Sciatic nerve (tissue), 2 donors: ENCODE data around the gene MAML3. TPM values are rescaled to one million over a fixed set of nuclear protein-coding genes. Genes with fewer than 3 reads are reported as not detected.

Source experiments
- ATAC-seq: fragments of 200-7000 bp; cut with Tn5 transposase; one replicate; pipeline ENCODE4 v1.9.1; 2020; ENCODE audit warnings: mild to moderate bottlenecking, moderate library complexity
- DNase-seq: peaks from one replicate; pipeline ENCODE4 v3.0.0-alpha.2; 2020; ENCODE audit warnings: low spot score
- intact Hi-C: fragments of 100-400 bp; cut with DNase I; formaldehyde crosslinking; loops from one replicate; pipeline ENCODE4 v1.14.2; 2022
- total RNA-seq: library from RNA; stranded (reverse); fragmentation: NEBNext Ultra II Directional; extraction: Animal tissue kit (Norgen Biotek cat#: 25700); gene quantifications from one replicate; pipeline ENCODE4 v1.2.1, GENCODE V29; 2021
- donor health status: DM: no; HTN: no; CAD: no.
- donor health status: DM: no; HTN: no; CAD: no.

Gene MAML3
- total RNA-seq, 1 donor from 2014 or later = 11.0 TPM

DNA sequence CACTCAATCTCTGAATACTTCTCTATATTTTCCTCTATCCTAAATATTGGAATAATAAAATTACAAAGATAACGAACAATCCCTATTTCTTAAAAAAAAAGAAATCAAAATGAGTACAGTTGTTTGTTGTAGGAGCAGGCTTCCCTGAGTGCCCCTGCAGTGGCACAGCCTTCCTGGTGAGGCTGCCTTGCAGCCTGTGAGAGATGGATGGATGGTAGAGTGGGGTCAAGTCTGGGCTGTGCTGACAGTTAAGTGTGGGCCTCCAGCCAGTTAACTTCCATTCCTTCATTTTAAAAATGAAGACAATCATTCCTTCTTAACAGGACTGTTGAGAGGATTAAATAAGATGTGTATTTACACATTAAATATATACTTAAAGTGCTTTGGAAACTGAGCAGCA is 351.5 kb downstream of the MAML3 start:
- intact Hi-C loops = no loop called here
- ATAC-seq (no peak), DNase-seq (no peak)

DNA sequence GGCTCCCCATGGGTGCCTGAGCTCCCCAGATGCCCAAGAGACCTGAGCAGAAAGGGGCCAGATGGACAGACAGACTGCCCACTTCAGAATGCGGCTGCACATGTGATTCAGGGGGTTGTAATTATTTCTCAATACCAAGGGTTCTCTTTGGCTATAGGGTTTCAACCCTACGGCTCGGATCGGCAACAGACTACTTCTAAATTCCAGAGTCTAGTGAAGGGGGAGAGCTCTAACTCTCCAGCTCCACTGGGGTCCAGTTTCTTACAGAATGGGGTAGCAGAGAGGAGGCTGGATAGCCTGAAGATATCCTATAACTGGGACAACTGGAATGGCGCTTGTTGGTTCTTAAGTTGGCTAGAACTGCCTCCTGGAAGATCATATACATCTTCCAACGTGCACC is 352.1 kb downstream of the MAML3 start:
- intact Hi-C loops = no loop called here
- ATAC-seq (no peak), DNase-seq (no peak)

DNA sequence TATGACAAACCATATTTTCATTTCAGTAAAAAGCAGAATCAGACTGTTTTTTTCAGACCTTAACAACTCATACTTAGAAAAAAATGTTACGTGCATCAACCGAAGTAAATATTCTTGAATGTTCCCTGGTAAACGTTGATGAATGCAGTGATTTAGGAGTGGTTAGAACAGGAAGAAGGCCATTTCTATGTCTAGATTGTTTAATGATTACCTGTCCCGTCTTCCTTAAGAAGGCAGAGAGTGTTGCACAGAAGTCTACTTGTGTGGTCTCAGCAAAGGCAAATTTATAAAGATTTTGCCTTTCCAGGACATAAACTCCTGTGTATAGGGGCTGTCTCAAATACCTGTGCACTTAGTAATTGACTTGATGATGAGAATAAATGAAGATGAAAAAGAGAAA is 353.9 kb downstream of the MAML3 start:
- intact Hi-C loops = no loop called here
- ATAC-seq (no peak), DNase-seq (no peak)

GRCh38 chr4:139799615-139800014 is 354.4 kb downstream of the MAML3 start:
- intact Hi-C loops = no loop called here
- DNase-seq = no peak
- no peak for ATAC-seq

GRCh38 chr4:139798456-139798855 is 355.5 kb downstream of the MAML3 start:
- ATAC-seq (no peak), DNase-seq (no peak)
- intact Hi-C loops = no loop called here

- intact Hi-C loops = no loop called here
- no peak for DNase-seq
- ATAC-seq = no peak
Measured at GRCh38 chr4:139797287-139797686, 356.7 kb downstream of the MAML3 start.

GRCh38 chr4:139795527-139796314 is 358.3 kb downstream of the MAML3 start:
- DNase-seq (no peak), ATAC-seq (peak; percentile 49)
- intact Hi-C loops = no loop called here

- intact Hi-C loops = no loop called here
- ATAC-seq (peak; percentile 85), DNase-seq (no peak)
Measured at GRCh38 chr4:139794158-139794954, 359.6 kb downstream of the MAML3 start.

GRCh38 chr4:139791681-139792080 is 362.3 kb downstream of the MAML3 start:
- DNase-seq (no peak), ATAC-seq (no peak)
- intact Hi-C loops = no loop called here

- no peak for DNase-seq
- intact Hi-C loops = no loop called here
- ATAC-seq = no peak
Measured at GRCh38 chr4:139790291-139790690, 363.7 kb downstream of the MAML3 start.

DNA sequence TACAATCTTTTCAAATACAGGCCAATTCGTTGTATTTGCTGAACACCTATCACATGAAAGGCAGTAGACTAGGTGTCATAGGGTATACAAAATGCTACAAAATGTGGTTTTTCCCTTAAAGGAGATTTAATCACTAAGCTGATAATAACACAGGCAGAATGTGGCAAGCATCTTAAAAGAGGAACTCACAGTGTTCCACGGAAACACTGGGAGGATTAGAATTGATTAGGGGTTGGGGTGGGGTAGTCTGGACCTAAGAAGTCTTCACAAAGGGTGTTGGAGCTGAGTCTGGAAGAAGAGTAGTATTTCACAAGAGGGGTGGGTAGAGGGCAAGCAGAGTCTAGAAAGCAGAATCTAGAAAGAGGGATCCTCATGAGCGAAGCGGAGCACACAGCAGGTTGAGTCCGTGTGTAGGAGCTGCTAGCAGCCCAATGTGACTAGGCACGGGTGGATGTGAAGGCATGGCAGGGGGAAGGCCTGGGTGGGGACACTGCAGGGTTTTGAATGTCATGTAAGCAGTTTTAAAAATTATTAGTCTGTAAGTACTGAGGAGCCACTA is 364.8 kb downstream of the MAML3 start:
- ATAC-seq (no peak), DNase-seq (no peak)
- intact Hi-C loops = no loop called here

DNA sequence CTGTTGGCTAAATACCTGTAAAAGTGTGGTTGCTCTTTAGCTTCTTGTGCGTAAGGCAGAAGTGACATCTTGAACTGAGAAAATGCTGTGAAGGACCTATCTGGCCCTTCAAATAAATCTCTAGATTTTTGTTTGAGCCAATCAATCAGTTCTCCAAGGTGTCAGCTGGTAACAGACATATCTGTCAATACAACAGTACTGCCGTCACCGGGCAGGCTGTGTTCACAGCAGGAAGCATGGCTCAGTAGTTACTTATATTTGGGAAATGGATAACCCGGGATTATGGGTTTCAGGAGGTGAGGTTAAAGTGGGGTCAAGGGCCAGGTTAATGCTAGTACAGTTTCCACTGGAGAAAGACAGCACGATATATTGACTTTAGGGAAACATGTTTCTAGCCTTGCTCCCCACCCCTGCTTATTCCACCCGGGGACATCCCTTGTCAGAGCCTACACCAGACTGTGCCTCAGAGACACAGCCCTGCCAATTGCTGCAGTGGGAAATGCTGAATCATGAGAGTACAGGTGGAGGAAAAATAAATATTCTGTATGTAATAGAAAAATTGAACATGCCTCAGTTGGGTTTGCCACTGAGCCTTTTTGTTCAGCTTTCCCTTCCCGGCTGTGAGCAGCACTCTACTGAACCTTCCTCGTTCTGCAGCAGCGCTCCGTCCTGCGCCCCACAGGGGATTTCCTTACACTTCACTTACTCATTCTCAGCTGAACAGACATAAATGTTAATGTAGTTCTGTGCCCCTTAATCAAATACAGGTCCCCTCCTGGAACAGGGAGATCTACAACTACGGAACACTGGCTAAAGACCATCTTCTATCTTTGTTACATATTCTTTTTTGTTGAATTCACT is 367.3 kb downstream of the MAML3 start:
- intact Hi-C loops = no loop called here
- ATAC-seq = no peak
- DNase-seq = no peak

- ATAC-seq (no peak), DNase-seq (no peak)
- intact Hi-C loops = no loop called here
Measured at GRCh38 chr4:139785356-139785755, 368.6 kb downstream of the MAML3 start.

DNA sequence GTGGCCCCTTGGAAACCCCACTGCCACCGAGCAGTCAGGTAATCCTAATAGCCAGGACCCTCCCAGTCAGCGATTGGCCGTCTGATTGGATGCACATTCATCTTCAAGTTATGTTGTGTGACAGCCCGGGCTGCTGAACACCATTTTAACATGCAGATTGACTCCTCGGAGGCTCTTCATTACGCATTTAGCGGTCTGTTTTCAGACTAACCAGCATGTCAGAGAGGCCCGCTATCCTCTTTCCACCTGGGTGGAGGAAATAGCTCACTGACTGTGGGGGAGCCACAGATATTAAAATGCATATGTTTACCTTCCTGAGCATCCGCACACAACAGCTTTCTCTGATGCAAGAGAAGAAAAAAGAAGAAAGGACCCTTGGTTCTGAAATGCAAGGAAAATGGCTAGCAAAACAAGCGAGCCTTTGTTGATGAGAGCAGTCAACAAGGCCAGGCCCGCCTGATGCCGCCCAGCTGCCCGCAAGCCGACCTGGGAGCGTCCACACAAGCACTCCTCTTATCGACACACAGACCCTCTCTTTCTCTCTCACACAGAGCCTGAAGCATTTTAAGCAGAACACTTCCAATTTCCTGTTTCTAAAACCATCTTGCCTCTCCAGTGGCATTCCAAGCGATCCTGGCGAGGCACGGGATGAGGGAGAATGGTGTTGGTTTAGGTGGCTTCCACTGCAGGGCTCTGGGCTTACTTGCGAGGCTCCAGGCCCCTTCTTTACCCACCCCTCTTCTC is 370.1 kb downstream of the MAML3 start:
- ATAC-seq (peak; percentile 83), DNase-seq (no peak)
- intact Hi-C loops = loop anchor here (2.0 kb wide), 1 partner anchor 61 kb away; no protein-coding TSS in a partner anchor

DNA sequence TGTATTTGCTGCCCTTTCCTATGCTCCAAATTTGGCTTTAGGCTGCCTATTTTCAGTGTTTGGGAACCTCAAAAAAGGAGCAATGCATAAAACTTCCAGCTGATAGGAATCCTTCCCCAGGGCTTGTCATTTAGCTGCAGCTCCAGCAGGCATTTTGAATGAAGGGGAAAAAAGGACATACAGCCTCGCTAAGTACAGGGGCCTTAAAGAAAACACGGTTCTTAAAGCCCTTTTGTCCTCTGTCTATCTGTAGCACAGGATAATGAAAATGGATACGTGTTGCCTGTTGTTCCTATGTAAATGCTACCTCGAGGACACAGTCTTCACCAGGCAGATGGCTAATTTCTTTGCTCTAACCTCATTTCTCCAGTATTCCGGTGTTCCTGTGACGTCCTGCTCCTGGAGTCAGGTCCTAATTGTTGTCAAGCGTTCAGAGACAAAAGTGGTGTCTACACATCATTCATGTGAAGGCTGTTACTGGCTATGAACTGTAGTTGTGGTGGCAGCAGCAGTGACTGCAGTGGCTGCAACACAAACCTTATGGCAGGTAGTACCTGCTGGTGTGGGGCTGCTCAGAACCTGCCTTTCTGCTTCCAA is 371.0 kb downstream of the MAML3 start:
- DNase-seq = no peak
- ATAC-seq = no peak
- intact Hi-C loops = loop anchor here (2.0 kb wide), 1 partner anchor 62 kb away; no protein-coding TSS in a partner anchor

- intact Hi-C loops = no loop called here
- DNase-seq (no peak), ATAC-seq (no peak)
Measured at GRCh38 chr4:139781066-139781465, 372.9 kb downstream of the MAML3 start.

DNA sequence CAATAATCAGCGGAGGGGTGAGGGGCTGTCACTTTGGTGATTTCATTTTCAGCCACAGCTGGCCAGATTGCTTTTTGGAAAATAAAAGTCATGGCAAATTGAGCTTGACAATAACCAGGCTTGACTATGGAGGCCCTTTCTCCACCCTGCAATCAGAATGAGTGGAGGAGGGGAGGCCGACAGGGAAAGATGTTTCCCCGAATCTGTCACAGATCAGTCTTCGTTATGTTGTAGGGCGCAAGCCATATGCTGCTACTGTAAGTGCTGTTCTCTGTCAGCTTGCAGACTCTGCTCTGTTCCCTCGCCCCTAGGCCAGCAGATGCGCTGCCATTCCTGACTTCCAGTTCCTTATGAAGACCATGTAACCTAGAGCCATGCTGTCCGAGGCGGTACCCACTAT is 374.3 kb downstream of the MAML3 start:
- ATAC-seq (no peak), DNase-seq (no peak)
- intact Hi-C loops = no loop called here

DNA sequence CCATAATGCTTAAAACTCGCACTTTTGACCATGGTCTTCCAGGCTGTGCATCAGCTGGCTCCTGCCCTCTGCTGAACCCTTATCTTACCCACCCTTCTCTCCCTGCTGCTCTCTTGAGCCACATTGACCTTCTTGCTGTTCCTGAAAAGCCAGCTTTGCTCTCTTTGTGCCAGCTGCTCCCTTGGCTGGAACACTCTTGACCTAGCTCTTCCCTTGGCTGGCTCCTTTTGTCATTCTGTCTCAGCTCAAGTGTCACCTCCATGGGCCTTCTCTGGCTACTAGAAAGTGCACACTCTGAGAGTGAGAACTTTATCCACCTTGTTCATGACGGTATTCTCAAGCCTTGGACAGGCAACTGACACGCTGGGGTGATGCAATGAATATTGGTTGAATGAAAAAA is 376.2 kb downstream of the MAML3 start:
- intact Hi-C loops = no loop called here
- ATAC-seq (no peak), DNase-seq (no peak)
